HG03060 (cell line): Measurements from ENCODE around the gene MOGAT3.

Experiments
- ATAC-seq: cut with Tn5 transposase; IDR thresholded peaks from one replicate; pipeline ENCODE4 v1.9.1; 2021; ENCODE audit warnings: low read depth, moderate number of reproducible peaks; ENCODE audit not compliant: unreplicated experiment

The MOGAT3 gene

GRCh38 chr7:101200862-101201599 is at the start of gene MOGAT3:
Gene MOGAT3, minus strand, starts transcription at chr7:101201036. Its CDS starts 182 bp downstream, at chr7:101200854.
- ATAC-seq, result no peak

GRCh38 chr7:101250324-101250723 is 49.5 kb upstream of the MOGAT3 start:
- peak; percentile 36 for ATAC-seq

- no peak for ATAC-seq
These were observed 47.4 kb upstream of the MOGAT3 start for GRCh38 chr7:101248276-101248675.

DNA sequence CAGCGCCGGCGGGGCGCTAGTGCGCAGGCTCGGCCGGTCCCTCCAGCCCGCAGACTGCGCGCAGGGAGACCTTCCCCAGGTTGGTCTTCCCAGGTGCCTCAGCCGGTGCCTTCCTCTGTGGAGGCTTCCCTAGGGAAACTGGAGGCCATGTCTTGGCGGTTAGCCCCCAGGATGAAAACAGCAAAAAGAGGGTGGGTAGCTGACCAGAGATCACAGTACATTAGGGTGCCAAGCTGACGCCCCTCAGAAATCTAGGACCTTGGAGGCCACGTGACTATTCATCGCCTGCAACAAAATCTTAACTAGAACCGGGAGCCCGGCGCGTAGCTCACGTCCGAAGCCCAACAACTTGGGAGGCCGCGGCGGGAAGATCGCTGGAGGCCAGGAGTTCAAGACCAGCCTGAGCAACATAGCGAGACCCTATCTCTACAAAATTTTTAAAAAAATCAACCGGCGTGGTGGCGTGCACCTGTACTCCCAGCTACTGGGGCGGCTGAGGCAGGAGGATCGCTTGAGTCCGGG is 44.4 kb upstream of the MOGAT3 start:
- no peak for ATAC-seq

DNA sequence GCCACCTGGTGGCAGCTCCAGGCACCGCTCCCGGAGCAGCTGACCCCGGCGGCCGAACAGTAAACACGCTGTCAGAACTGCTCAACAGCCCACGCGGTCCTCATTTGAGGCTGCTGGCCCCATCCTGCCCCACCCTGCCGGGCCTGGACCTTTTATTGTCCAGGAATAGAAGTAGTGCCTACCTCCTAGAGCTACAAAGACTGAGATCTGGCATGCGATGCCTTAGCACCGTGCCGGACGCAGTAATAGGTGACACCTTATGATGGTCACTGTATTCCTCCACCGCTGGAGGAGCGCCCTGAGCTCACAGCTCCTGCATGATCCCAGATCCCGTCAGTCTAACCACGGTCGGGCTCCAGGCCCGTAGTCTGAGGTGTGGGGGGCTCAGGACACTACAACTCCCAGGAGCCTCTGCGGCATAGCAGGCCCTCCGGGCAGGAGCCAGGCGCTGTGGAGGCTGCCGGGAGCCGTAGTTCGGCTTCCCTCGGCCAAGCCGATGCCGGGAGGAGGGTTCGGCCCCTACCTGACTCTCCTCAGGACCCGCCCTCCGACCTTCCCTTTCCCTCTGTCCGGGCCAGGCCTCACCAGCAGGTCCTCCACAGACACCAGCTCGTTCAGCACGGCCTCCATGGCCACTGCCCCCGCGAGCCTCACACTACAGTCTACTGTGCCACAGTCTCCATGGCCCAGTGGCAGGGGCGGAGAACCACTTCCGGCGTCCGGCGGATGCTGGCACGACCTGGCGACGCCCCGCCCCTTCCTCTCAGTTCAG is 43.7 kb upstream of the MOGAT3 start, which contains the start of gene FIS1:
Gene FIS1, minus strand, starts transcription at position 707 of the 772 bp plus-strand sequence. Its CDS starts 77 bp downstream, at position 630.
- ATAC-seq, result peak; percentile 66

GRCh38 chr7:101243646-101244374 is 43.0 kb upstream of the MOGAT3 start:
- ATAC-seq, result no peak

DNA sequence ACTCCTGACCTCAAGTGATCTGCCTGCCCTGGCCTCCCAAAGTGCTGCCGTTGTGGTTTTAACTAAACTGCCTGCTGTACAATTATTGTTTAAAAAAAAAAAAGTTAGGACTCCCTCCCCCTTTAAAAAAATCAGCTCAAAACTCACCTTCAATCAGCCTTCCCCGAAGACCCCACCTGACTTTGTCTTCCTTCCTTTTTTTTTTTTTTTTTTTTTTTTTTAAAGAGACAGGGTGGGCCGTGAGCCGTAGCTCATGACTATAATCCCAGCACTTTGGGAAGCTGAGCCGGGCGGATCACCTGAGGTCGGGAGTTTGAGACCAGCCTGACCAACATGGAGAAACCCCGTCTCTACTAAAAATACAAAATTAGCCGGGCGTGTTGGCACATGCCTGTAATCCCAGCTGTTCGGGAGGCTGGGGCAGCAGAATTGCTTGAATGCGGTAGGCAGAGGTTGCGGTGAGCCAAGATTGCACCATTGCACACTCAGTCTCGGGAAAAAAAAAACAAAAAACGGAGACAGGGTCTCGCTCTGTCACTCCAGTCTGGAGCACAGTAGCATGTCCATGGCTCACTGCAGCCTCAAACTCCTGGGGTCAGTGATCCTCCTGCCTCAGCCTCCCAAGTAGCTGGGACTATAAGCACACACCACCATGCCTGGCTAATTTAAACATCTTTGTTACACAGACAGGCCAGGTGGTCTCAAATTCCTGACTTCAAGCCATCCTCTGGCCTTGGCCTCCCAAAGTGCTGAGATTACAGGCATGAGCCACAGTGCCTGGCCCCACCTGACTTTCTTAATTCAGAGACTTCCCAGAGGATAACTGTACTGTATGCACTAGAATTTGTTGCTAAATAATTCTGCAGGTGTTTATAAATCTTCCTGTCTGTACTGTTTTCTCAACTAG is 40.9 kb upstream of the MOGAT3 start:
- no peak for ATAC-seq

- no peak for ATAC-seq
These were observed 40.2 kb upstream of the MOGAT3 start for GRCh38 chr7:101241015-101241363.

GRCh38 chr7:101240226-101241014 is 39.6 kb upstream of the MOGAT3 start:
- ATAC-seq, result no peak

DNA sequence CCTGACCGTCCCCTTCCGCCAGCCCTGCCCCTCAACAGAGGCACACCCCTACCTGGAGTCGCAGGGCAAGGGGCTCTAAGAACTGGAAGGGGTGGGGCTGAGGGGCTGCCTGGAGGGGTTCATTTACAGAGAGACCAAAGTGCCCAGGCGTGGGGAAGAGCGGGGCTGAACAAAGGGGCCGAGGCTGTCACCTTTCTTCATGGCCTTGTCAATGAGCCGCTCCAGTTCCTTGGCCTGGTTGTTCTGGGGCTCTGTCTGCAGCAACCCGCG is 39.0 kb upstream of the MOGAT3 start:
- ATAC-seq, result no peak

DNA sequence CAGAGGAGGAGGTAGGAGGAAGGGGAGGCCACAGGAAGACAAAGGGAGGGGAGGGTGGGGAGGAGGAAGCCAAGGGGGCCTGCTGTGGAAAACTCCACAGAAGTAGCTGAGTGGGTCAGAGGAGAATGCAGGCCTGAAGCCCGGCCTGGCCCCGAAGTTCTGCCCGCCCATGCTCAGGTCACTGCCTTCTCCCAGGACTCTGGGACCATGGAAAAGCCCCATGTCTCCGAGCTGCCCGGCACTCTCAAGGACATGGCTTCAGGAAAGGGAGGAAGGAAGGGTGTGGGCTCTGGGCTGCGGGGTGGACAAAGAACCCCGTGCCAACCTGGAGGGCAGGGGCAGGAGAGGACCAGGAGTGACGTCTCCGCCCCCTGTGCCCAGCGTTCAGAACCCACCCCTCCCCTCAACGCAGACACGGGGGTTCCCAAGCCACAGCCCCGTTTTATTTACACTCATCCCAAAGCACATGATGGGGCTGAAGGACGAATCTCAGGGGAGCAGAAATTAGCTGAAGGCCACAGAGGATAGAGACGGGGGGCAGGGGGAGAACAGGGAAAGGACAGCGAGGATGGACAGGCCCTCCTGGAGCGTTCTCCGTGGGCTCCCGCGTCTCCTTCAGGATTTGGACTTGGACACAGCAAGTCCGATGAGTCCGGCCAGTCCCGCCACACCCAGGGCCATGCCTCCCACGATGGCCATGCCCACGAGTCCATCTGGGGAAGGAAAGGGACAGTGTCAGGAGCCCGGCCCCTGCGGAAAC is 38.5 kb upstream of the MOGAT3 start:
- ATAC-seq, result no peak

DNA sequence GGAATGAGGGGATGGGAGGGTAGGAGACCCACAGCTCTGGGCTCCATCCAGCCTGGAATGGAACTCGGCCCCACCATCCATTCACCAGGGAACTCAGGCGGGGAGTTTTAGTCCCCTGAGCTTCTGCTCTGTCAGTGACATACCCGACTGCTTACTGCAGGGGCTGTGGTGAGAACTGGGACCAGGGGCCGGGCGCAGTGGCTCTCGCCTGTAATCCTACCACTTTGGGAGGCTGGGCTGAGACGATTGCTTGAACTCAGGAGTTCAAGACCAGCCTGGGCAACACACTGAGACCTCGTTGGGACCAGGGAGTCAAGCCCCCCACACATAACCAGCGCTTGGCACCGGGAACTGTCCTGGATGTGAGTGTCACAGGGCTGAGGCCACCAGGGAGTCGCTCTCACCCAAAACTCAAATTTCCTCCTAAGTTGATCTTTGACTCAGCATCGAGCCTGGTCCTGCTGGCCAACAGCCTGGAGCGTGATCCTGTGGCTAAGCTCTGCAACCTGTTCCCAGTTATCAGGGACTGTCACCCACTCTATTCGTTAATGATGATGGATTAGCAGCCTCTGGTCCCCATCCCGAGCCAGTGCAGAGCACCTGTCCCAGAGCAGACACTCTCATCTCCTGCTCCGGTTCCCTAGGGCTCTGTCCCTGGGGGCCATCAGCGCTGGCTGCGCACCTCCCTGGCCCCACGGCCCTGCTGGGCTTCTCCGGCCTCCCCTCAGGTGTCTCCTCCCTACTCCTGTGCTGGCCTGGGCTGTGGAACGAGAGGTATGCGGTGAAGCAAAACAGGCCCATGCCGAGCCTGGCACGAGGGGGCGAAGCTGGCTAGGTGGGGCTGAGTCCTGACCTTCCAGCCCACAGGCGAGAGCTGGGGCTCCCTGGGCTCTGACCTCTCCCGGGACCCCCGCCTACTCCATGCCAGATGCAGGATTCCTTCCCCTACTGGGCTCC is 37.7 kb upstream of the MOGAT3 start:
- ATAC-seq, result no peak

DNA sequence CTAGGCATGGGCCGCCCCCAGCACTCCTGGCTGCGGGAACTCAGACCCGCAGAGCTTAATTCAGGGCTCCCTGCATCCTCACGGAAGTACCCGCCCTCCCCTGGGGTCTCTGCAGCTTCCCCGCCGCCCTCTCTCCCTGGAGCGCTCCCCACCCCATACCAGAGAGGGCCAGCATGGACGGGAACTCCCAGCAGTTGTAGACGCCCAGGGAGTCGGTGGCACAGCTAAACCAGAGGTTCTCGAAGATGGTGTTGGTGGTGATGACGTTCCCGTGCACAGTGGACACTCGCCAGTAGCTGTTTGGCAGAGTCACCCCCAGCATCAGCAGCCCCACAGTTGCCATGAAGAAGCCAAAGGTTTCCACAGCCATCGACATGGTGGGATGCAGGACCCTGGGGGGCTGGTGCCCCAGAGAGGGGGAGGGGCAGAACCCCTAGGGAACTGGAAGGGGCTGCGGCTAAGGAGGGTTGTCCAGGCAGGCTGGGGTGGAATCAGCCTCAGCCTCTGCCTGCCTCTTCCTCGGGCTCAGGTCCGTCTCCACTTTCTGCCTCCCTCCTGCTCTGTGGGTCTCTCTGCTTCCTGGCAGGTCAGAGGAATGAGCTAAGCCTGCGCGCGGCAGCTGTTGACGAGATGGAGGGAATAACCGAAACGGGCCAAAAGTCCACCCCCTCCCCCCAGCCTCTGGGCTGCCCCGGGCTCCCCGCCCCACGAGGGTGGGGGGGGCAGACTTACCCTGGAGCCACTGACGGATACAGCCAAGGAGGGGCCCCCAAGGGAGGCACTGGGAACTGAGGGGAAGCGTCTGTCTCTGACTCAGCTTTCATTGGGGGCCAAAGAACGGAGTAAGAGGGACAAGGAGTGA is 36.6 kb upstream of the MOGAT3 start, which contains the start of gene CLDN15:
Gene CLDN15, minus strand, starts transcription at position 597 of the 862 bp plus-strand sequence. Its CDS starts 221 bp downstream, at position 376.
- no peak for ATAC-seq

GRCh38 chr7:101236292-101236835 is 35.5 kb upstream of the MOGAT3 start:
- no peak for ATAC-seq

- no peak for ATAC-seq
These were observed 34.7 kb upstream of the MOGAT3 start for GRCh38 chr7:101235522-101235921.

DNA sequence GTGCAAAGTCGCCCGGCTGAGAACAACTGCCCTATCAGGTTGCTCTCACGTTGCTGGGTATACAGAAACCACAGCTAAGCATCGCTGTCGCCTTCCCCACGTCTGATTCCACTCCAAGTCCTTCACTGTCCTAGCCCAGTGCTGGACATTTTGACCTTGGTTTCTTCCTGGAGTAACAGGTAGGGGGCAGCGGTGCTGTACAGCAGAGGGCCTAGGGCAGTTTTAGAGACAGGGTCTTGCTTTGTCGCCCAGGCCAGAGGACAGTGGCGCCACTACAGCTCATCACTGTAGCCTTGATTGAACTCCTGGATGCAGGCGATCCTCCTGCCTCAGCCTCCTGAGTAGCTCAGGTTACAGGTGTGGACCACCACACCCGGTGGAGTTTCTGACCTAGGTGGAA is 34.2 kb upstream of the MOGAT3 start:
- no peak for ATAC-seq
